Medulla oblongata (tissue), 1 donor: ENCODE measurements around the gene FASTK.

Experiments used
- DNase-seq: peaks from one replicate; pipeline ENCODE4 v3.0.0-alpha.2; 2015; ENCODE audit errors: extremely low spot score

Gene FASTK

DNA sequence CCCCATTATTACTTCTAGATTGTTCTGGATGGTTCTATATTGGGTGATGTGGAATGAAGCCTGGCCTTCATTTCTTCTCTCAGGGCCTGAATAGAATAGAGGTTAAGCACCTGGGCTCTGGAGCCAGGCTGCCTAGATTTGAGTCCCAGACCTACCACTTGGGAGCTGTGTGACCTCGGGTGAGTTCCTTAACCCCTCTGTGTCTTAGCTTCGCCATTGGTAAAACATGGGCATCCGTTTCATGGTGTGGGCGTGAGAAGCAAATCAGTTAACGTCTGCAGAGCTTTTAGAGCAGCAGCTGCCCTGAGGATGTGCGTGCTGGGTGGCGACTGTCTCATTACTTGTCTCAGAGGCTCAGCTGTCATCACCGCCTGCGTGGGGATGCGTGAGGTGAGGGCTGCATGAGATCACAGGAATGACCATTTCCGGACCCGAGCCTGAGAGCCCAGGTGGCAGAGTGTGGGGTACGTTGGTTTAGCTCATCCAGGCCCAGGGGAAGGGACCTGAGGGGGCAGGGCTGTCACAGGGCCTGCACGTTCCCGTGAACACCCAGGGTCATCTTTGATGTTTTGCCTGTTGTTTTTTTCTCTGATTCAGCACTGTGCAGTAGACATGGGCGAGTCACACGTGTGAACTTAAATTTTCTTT lies 15.3 kb upstream of the FASTK start:
- no peak for DNase-seq

DNA sequence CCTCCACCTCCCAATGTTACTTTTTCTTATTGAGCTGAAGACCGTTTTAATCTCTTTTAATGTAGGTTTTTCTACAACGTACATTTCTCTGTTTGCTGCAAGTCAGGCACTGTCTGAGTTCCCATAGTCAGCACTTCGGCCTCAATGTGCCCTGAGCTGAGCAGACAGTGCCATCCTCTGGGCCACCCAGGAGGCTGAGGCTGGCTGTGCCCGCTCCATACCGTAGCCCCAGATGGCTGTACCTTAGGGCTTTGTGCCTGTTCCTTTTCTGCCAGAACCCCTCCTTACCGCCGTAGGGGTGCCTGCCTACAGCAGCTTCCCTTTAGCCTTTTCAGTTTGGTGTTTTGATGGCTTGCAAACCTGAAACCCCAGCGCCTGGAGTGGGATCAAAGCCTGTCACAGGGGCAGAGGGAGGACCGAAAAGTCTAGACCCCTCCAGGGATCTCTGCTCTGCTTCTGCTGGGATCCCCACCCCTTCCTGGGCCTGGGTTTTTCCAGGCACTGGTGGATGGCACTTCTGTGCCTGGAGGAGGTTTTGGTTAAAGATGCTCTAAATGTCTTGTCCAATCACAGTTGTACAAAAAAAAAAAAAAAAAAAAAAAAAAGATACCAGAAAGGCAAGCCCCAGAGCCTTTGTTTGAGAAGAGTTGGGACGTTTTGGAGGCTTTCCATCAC lies 14.7 kb upstream of the FASTK start:
- no peak for DNase-seq

DNA sequence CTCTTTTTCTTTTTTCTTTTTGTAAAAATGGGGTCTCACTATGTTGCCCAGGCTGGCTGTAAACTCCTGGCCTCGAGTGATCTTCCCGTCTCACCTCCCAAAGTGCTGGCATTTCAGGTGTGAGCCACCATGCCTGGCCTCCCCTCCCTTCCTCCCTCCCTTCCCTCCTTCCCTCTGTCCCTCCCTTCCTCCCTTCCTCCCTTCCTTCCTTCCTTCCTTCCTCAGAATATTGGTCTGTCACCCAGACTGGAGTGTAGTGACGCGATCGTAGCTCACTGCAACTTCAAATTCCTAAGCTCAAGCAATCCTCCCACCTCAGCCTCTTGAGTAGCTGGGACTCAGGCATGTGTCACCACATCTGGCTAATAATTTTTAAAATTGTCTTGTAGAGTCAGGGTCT lies 14.1 kb upstream of the FASTK start:
- no peak for DNase-seq

DNA sequence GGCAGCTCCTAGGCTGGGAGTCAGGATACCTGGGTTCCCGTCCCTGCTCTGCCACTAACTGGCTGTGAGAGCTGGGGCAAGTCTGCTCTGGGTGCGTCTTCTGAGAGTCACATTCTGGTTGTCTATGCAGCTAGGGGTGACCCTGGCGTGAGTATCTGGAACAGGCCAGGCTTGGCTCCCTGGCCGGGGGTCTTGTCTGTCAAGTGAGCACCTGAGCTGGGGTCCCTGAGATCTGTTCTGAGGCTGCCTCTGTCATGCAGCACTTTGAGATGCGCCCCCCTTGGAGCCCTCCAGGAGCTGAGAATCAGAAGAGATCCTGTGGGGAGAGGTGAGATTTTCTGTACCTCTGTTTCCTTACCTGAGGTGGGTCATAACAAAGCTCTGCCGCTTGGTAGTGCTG lies 13.1 kb upstream of the FASTK start:
- no peak for DNase-seq

DNA sequence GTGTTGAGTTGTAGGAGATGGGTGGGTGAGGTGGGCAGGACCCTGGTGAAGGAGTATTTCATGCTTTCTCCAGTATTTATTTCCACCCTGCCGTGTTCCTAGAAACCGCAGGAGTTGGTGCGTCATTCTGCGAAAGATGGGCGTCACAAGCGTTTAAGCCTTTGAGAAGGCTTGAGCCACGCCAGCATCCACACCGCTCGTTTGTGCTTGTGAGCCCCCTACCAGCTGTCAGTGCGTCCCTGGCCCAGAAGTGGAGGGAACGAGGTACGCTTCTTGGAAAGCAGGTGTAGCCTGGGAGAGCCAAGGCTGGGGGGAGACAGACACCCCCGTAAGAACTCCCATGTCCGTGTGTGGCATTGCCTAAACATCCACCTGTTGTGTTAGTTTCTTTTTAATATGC lies 11.4 kb upstream of the FASTK start:
- DNase-seq = no peak

DNA sequence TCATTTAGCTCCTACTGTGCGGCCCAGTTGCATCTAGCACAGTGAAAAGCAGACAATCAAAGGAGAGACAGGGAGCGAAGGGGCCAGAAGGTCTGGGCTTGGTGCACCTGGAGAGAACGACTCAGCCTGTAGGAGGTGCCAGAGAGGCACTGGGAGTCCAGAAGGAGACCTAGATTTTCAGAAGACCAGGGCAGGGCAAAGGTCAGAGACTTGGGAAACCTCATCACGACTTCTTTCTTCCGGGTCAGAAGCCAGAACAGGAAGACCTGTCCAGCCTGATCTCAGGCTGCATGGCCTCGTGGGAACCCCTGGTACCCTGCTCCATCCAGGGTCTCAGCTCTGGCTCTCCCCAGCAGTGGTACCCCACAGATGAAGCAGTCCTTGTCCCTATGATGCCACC lies 10.8 kb upstream of the FASTK start:
- DNase-seq = no peak

DNA sequence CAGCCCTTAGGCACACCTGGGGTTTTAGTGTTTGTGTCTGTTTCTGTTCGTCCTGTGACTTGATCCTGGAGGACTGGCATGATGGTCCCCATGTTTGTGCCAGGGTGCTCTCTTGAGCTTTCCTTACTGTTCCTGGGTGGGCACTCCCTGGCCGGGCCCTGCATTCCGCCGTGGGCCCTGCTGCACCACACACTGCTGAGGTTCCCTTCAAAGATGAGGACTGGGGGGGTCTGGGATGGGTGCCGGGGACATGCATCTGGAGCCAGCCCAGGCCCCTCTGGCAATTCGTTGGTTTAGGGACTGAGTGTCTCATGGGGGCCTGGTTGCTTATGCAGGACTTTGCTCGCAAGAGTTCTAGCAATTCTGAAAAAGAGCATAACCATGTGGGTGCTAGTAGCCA lies 10.4 kb upstream of the FASTK start:
- DNase-seq = no peak

DNA sequence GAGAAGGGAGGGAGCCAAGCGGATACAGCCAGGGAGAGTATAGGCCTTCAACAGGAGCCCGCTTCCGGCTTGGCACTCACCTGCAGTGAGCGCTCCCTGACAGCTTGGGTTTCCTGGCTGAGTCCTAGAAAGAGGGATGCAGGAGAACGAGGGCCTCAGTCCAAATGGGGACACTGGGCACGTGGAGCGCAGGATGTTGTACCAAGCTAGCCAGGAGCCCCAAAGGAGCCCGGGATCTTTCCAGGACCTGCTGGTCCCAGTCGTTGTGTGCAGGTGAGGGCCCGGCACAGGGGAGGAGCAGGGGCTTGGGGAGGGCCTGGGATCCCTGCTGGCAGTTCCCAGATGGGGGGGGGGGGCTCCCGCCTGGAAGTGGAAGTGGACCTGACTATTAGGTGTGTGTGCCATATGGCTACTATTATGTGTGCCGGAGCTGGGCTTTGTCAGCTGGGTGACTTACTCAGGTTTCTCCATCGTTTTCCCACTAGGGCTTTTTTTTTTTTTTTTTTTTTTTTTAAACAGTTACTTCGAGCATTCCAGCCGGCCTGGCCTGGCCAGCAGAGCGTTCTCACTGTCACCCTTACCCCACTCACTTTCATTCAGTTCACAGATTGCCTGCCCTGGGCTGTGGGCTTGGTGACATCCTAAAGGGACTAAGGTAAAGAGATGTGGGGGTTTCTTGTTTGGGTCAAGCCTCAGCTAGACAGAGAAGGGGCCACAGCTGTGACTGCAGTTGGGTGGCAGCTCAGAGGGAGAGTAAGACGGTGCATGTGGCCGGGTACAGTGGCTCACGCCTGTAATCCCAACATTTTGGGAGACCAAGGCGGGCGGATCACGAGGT lies 9.5 kb upstream of the FASTK start:
- no peak for DNase-seq

DNA sequence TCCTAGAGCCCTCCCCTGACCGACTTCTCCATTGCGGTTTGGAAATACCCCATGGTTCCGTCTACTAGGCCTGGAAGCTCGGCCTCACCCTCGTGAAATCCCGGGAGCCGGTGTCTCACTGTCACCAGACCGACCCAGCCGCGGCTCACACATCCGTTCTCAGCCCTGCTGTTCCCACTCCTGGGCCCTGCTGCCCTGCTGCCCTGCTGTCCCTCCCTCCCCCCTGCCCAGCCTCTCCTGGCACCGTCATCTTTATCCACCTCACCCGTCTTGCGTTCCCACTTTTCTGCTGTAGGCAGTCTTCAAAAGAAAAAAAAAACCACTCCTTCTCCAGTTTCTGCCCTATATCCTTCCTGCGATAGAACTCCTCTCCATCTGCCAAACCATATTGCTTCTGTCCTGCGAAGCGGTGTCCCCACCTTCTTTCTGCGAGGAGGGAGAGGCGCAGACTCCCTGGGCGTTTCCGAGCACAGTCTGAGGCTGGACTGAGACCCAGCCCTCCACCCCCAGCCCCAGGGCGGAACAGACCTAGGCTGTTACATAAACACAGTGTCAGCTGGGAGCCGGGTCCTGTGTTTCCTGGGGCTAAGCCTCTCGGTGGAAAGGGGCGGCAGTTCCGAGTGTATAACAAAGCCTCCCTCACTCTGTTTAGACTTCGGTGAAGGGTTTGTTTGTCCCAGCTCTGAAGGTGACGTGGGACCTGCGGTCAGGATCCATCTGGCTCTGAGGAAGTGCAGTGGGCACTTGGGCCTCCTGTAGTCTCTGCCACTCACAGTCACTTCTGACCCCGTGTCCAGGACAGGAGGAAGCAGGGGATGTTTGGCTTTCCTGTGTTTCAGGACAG lies 8.5 kb upstream of the FASTK start:
- peak; percentile 74 for DNase-seq

DNA sequence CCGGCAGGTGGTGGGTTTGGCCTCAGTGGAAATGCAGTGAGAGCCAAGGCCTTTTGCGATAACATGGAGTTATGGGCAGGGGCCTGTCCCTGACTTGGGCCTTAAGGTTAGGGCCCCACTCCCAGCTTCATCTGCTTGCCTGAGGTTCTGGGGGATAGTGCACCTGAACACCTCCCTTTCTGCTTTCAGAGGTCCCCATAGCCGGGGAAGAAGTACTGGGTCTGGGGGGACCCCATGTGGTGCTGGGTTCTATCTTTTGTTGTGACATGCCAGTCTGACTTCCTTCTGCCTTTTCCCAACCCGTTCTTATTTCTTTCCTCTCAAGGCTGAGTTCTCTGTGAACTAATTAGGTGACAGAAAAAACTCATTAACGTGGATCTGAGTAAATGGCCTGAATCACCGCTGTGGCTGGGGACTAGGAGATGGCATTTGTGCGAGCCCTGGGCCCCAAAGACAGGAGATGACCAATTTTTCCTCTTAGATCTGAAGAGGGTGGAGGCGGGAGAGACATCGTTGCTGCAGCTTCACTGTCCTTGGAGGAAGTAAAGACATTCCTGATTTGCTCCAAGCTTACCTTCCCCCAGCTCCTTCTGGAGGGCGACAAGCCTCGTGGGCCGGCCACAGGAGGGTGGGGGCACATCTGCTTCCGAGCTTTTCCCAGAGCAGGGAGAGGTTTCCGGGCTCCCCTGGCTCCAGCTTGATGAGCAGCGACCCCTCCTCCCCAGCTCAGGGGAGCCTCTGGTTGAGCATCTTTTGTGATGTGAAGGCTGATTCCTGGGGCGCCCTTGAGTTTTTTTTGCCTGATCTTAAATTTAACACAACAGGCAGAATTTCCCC lies 7.6 kb upstream of the FASTK start:
- no peak for DNase-seq

DNA sequence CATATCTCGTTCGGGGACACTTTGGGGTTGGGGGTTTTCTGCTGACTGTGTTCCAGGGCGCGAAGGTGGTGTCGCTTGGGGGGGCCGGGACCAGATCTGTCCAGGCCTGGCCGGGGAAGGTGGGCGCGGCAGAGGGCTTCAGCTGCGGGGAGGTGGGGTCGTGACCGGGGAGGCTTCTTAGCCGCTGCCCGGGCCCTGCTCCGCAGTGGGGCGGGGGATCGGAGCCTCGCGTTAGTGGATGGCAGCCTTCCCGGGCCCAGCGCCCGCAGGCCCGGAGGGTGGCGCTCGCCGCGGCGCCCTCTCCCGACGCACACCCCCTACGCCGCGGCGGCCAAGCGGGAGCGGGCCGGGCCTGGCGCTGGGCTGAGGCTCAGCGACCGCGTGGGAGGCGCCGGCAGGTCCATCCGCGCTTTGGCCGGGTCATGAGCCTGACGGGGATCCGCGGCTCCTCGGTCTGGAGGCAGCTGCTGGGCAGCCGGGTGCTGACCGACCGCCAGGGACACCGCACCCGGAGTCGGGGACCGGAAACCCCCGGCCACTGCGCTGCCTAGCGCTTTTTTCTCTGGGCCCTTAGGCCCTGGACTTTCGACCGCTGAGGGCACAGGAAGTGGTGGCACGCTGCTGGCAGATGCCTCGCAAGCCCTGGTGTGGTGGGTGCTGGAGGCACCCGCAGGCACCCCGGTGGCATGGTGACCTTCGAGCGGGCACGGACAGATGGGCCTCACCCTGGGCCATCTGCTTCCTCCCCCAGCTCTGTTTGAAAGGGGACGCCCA lies 6.8 kb upstream of the FASTK start:
- peak; percentile 67 for DNase-seq

DNA sequence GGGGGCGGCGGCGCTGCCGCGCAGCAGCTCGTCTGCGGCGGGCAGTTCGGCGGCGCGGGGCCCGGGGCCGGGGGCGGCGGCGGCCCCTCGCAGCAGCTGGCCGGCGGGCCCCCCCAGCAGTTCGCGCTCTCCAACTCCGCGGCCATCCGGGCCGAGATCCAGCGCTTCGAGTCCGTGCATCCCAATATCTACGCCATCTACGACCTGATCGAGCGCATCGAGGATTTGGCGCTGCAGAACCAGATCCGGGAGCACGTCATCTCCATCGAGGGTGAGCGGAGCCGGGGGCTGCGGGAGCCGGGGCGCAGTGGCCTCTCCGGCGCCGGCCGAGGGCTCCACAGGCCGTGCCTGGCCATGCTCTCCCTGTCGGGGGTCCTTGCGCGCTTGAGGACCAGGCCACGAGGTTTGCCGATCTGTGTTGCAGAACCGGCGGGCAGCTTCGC lies 6.2 kb upstream of the FASTK start:
- DNase-seq = peak; percentile 17

DNA sequence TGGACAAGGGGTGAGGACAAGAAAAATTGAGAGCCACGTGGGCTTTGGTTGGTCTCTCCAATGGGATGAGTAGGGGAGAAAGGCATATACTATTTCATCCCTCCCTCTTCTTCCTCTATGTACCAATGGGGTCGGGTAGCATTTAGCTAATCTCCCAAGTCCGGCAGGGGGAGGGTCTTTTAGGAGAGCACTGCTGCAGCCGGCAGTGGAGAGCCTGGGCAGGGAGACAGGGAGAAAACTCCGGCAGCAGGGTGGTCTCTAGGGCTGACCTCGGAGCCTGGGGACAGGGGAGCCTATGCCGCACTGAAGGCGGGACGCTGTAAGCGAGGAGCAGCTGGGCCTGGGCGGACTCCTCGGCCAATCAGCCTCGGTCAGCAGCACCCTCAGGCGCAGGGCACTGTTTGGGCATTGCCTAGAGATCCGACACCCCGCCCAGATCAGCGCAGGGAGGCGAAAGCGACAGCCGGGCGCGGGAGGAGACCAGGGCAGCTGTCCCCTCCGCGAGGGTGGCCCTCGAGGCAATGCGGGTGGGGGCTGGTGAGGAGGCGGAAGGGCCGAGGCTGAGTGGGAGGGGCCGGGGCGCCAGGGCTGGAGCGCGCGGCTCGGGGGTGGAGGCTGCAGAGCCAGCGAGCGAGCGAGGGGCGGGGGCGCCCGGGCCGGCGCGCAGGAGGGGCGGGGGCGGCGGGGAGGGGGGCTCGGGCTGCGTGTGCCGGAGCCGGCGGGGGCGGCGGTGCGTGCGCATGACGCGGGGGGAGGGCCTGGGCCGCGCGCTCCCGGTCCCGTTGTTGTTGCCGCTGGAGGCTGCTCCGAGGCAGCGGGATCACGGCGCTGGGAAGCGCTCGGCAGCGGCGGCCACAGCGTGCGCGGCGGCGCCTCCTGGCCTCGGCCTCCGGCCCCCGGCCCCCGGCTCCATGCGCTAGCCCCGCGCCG lies 5.3 kb upstream of the FASTK start, which contains the start of gene AGAP3:
Gene AGAP3 (plus strand): TSS at position 785 of the 930 bp plus-strand sequence. CDS start 267 bp downstream, outside the sequence.
- peak; percentile 91 for DNase-seq

DNA sequence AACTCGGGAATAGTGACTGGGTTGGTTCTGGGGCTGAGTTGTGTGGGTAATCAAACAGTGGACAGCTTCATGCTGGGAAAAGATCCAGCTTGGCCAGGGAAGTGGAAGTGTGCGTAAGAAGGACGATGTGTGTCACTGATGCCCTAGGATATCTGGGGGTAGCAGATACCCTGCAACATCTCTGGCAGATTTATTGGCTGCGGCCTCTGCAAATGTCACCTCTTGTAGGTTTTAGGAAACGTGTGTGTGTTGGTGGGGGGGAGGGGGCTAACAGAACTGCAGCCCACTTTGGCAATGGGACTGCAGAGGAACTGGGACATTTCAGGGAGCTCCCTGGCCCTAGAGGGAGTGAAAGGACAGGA lies 4.7 kb upstream of the FASTK start:
- DNase-seq = peak; percentile 25

DNA sequence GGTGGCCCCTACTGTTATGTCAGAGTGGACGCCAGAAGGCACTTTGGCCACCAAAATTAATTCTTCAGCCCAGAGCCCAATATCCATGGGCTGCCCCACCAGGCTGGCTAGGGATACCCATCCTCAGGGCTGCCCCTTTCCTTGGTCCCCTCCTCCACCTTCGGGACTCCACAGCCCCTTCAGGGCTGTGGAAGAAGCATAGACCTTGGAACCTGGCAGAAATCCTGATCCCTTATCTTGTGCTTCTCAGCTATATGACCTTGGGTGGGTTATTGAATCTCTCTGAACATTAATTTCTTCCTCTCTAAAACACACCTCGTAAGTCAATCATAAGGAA lies 3.2 kb upstream of the FASTK start:
- no peak for DNase-seq

DNA sequence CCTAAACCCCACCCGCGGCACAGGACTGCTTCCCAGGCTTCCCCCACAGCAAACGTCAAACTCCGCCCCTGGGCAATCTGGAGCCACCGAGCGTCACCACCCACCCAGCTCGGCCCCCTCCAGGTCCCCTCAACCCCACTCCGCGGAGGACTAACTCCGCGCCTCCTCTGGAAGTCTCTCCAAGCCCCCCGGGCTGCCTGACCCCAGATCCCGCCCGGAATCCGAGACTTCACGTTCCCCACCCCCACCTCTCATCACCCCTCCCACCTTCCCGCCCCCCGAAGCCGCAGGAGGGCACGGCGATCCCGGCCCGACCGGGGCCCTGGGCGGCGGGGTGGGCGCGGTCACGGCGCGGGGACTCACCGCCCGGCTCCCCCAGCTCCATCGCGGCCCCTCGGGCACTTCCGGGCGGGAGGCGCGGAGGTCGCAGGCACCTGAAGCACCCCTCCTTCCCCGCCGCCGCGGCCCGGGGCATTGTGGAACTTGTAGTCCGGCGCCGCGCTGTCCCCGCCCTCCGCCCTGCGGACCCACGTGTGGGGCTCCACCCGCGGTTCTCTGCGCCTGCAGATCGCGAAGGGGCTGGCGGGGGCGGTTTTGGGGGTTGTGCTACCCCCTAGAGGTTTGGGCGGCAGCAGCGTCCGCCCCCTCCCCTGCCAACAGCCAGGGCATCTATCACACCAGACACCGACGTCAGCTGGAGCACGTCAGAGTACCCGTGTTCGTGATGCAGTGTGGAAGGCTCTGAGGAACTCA lies 2.6 kb upstream of the FASTK start, which contains the start of gene TMUB1:
Gene TMUB1 (minus strand): TSS at position 423 of the 753 bp plus-strand sequence. CDS start 930 bp downstream, outside the sequence.
- DNase-seq = peak; percentile 76

DNA sequence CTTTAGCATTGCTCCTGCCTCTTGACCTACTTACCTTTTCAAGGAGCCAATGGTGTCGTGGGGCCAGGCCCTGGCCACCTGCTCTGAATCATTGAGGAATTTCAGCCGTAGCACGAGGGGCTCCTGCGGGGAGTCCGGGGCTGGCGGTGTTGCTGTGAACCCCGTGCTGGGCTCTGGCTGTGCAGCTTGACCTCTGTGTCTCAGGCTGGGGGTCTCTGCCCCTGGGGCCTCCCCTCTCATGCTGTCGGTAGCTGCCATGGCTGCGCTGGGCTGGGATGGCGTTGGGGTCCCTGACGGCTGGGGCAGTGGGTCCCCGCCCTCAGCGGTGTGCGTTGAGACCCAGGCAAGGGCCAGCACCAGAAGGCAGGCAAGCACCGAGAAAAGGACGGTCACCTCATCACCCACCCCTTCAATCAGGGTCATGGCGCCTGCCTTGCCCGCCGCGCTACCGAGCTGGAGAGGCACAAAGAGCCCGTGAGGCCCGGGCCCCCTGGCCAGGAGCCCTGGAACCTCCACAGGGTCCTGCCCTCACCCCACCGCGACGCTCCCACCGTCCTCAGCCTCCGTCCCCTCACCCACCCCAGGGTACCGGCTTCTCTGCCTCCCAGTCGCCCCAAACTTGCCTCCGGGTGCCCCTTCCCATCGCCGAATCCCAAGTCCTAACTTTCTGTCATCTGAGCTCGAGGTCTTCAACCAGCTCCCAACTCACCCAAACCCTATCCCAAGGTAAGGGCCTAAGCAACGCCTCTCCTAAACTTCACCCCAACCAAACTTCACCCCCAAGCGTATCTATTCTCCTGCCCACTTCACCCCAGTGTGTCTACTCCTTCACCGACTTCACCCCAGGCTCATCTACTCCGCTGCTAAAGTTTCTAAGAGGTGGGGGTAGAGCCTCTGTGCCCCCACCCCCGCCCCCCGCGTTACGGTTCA lies 1.8 kb upstream of the FASTK start:
- no peak for DNase-seq
